Lower lobe of right lung (tissue), 2 donors: ENCODE data around the gene BRCA1. TPM values are rescaled to one million over a fixed set of nuclear protein-coding genes. Genes with fewer than 3 reads are reported as not detected.

Source experiments
- ATAC-seq, 2 donors: fragments of 200-7000 bp; cut with Tn5 transposase; one replicate each; pipeline ENCODE4 v1.9.1; 2020 to 2022; ENCODE audit warnings: mild to moderate bottlenecking in 2 of 2, moderate library complexity in 2 of 2
- DNase-seq: peaks from one replicate; pipeline ENCODE4 v3.0.0-alpha.2; 2020
- H3K27ac ChIP-seq: fragments of 200-600 bp; one replicate; pipeline ENCODE4 v1.8.0; 2022
- H3K27me3 ChIP-seq: fragments of 200-600 bp; one replicate; pipeline ENCODE4 v1.8.0; 2022; ENCODE audit warnings: low read depth
- H3K36me3 ChIP-seq: fragments of 200-600 bp; one replicate; pipeline ENCODE4 v1.8.0; 2022; ENCODE audit warnings: mild to moderate bottlenecking
- H3K4me1 ChIP-seq: fragments of 200-600 bp; one replicate; pipeline ENCODE4 v1.8.0; 2022
- H3K4me3 ChIP-seq: fragments of 200-600 bp; one replicate; pipeline ENCODE4 v1.8.0; 2022; ENCODE audit warnings: mild to moderate bottlenecking
- H3K9me3 ChIP-seq: fragments of 200-600 bp; one replicate; pipeline ENCODE4 v1.8.0; 2022
- CTCF ChIP-seq: fragments of 200-600 bp; IDR thresholded peaks from one replicate; pipeline ENCODE4 v1.8.0; 2022; ENCODE audit warnings: antibody characterized with exemption, mild to moderate bottlenecking
- intact Hi-C: fragments of 100-400 bp; cut with DNase I; formaldehyde crosslinking; loops from one replicate; pipeline ENCODE4 v1.11.0; 2022
- total RNA-seq: library from RNA; stranded (reverse); fragmentation: NEBNext Ultra II Directional; extraction: Animal tissue kit (Norgen Biotek cat#: 25700); gene quantifications from one replicate; pipeline ENCODE4 v1.2.1, GENCODE V29; 2021
- donor health status: DM: no; HTN: yes; CAD: no; lungs with severe emphysema.

Gene BRCA1
- total RNA-seq, 1 donor from 2014 or later = 7.4 TPM

- H3K27me3 ChIP-seq = no peaks in the 10 kb centered on the region
- H3K27ac ChIP-seq = no peak overlapping the region
- ATAC-seq (peak in 1 of 2 donors; percentile 23), DNase-seq (no peak)
- no peak overlapping the region for H3K4me3 ChIP-seq
- no peaks in the 10 kb centered on the region for H3K36me3 ChIP-seq
- no peaks in the 10 kb centered on the region for H3K9me3 ChIP-seq
- intact Hi-C loops = no loop called here
- H3K4me1 ChIP-seq = no peaks in the 10 kb centered on the region
- TF ChIP-seq CTCF = no peak
These were observed 39.7 kb downstream of the BRCA1 start for GRCh38 chr17:43085474-43085873.

- Histone ChIP-seq H3K27me3 (no peaks in the 10 kb centered on the region), H3K27ac (no peak overlapping the region), H3K36me3 (no peaks in the 10 kb centered on the region), H3K4me1 (no peaks in the 10 kb centered on the region), H3K4me3 (no peak overlapping the region), H3K9me3 (no peaks in the 10 kb centered on the region)
- ATAC-seq (no peak), DNase-seq (no peak)
- intact Hi-C loops = no loop called here
- TF ChIP-seq CTCF = no peak
These were observed 45.4 kb downstream of the BRCA1 start for GRCh38 chr17:43079641-43080302.

GRCh38 chr17:43074869-43075268 lies 50.3 kb downstream of the BRCA1 start:
- Histone ChIP-seq H3K27ac (no peak overlapping the region), H3K27me3 (no peaks in the 10 kb centered on the region), H3K4me3 (no peak overlapping the region), H3K4me1 (no peaks in the 10 kb centered on the region), H3K36me3 (no peaks in the 10 kb centered on the region), H3K9me3 (no peaks in the 10 kb centered on the region)
- DNase-seq (no peak), ATAC-seq (no peak)
- TF ChIP-seq CTCF = no peak
- intact Hi-C loops = no loop called here

GRCh38 chr17:43070872-43071271 lies 54.3 kb downstream of the BRCA1 start:
- TF ChIP-seq CTCF = no peak

GRCh38 chr17:43070257-43070656 lies 54.9 kb downstream of the BRCA1 start:
- no peak for ATAC-seq
- intact Hi-C loops = no loop called here

More at GRCh38 chr17:43070872-43071271, 54.3 kb downstream of the BRCA1 start:
- intact Hi-C loops = no loop called here
- H3K36me3 ChIP-seq = no peaks in the 10 kb centered on the region
- no peak overlapping the region for H3K4me3 ChIP-seq
- H3K4me1 ChIP-seq = no peaks in the 10 kb centered on the region
- DNase-seq = no peak
- H3K9me3 ChIP-seq = no peaks in the 10 kb centered on the region
- H3K27ac ChIP-seq = no peak overlapping the region
- ATAC-seq = no peak
- no peaks in the 10 kb centered on the region for H3K27me3 ChIP-seq

More at GRCh38 chr17:43070257-43070656, 54.9 kb downstream of the BRCA1 start:
- Histone ChIP-seq H3K27ac (no peak overlapping the region), H3K9me3 (no peaks in the 10 kb centered on the region), H3K36me3 (no peaks in the 10 kb centered on the region), H3K27me3 (no peaks in the 10 kb centered on the region), H3K4me3 (no peak overlapping the region), H3K4me1 (no peaks in the 10 kb centered on the region)
- no peak for TF ChIP-seq CTCF
- DNase-seq = no peak
